ENCODE results near the gene WDR17. TPM values are rescaled to one million over a fixed set of nuclear protein-coding genes. Genes with fewer than 3 reads are reported as not detected.

WDR17 gene
- total RNA-seq, 4 donors from 2014 or later = 1.3 to 4.8 (median 2.0) TPM

GRCh38 chr4:176134670-176135069 lies 69.0 kb downstream of the WDR17 start:
- TF ChIP-seq CTCF (IDR thresholded peaks at IDR 0.05; ENCODE audit: low read depth) = no peak

- no peak for TF ChIP-seq CTCF (IDR thresholded peaks at IDR 0.05; ENCODE audit: low read depth)
These were observed 72.0 kb downstream of the WDR17 start for GRCh38 chr4:176137631-176138030.

- no peak for TF ChIP-seq CTCF (IDR thresholded peaks at IDR 0.05; ENCODE audit: low read depth)
These were observed 73.9 kb downstream of the WDR17 start for GRCh38 chr4:176139518-176139917.

GRCh38 chr4:176142253-176142652 lies 76.6 kb downstream of the WDR17 start:
- no peak for TF ChIP-seq CTCF (IDR thresholded peaks at IDR 0.05; ENCODE audit: low read depth)

- no peak for TF ChIP-seq CTCF (IDR thresholded peaks at IDR 0.05; ENCODE audit: low read depth)
These were observed 84.2 kb downstream of the WDR17 start for GRCh38 chr4:176149680-176150355.

- TF ChIP-seq CTCF (IDR thresholded peaks at IDR 0.05; ENCODE audit: low read depth) = no peak
These were observed 84.7 kb downstream of the WDR17 start for GRCh38 chr4:176150356-176150682.

GRCh38 chr4:176150704-176151103 lies 85.1 kb downstream of the WDR17 start:
- TF ChIP-seq CTCF (IDR thresholded peaks at IDR 0.05; ENCODE audit: low read depth) = no peak

Data from subcutaneous adipose tissue (tissue), 4 donors.